ENCODE measurements around the gene HSPG2. TPM values are rescaled to one million over a fixed set of nuclear protein-coding genes. Genes with fewer than 3 reads are reported as not detected.
A peak's percentile ranks its signal among the peaks of the same experiment; 100 is the strongest.
"Not testable (repeated sequence)": the region's sequence is repeated elsewhere in the genome, so short reads cannot be mapped to it uniquely, and the experiment has no call there.

Gene HSPG2
- total RNA-seq, 1 donor from 2014 or later: 28.7 TPM

DNA sequence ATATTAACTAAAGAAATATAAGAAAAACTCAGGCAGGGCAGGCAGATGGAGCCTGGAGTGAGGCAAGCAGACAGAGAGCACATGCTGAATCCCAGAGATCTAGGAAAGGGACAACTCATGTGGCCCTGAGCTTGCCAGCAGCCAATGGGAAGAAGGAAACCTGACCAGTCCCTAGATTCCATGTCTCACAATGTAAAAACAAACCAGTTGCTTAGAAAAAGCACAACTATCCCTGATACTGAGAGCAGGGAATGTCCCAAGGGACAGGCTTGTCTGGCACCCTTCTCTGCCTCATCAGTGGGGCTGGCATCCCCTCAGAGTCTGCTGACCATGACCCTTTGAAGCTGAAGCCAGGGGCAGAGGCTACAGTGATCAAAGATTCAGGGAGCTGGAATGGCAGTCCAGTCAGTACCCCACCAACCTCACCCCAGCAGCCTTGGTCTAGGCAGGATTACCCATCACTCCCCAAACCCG lies 27.8 kb downstream of the HSPG2 start:
- H3K4me3 ChIP-seq (ENCODE audit: low read depth, low read length): no peak overlapping the region
- H3K27me3 ChIP-seq (ENCODE audit: control insufficient read depth, insufficient read depth, low read length): no peaks in the 10 kb centered on the region
- FAIRE-seq: no peak
- peaks cover 5% of the 10 kb centered on the region for H3K36me3 ChIP-seq (ENCODE audit: control insufficient read depth, insufficient read depth, low read length)
- TF ChIP-seq, protein P1, sequence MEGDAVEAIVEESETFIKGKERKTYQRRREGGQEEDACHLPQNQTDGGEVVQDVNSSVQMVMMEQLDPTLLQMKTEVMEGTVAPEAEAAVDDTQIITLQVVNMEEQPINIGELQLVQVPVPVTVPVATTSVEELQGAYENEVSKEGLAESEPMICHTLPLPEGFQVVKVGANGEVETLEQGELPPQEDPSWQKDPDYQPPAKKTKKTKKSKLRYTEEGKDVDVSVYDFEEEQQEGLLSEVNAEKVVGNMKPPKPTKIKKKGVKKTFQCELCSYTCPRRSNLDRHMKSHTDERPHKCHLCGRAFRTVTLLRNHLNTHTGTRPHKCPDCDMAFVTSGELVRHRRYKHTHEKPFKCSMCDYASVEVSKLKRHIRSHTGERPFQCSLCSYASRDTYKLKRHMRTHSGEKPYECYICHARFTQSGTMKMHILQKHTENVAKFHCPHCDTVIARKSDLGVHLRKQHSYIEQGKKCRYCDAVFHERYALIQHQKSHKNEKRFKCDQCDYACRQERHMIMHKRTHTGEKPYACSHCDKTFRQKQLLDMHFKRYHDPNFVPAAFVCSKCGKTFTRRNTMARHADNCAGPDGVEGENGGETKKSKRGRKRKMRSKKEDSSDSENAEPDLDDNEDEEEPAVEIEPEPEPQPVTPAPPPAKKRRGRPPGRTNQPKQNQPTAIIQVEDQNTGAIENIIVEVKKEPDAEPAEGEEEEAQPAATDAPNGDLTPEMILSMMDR (IDR thresholded peaks at IDR 0.05; ENCODE audit: insufficient read depth, low read length, severe bottlenecking): no peak
- no peak for DNase-seq (ENCODE audit: low read depth)

DNA sequence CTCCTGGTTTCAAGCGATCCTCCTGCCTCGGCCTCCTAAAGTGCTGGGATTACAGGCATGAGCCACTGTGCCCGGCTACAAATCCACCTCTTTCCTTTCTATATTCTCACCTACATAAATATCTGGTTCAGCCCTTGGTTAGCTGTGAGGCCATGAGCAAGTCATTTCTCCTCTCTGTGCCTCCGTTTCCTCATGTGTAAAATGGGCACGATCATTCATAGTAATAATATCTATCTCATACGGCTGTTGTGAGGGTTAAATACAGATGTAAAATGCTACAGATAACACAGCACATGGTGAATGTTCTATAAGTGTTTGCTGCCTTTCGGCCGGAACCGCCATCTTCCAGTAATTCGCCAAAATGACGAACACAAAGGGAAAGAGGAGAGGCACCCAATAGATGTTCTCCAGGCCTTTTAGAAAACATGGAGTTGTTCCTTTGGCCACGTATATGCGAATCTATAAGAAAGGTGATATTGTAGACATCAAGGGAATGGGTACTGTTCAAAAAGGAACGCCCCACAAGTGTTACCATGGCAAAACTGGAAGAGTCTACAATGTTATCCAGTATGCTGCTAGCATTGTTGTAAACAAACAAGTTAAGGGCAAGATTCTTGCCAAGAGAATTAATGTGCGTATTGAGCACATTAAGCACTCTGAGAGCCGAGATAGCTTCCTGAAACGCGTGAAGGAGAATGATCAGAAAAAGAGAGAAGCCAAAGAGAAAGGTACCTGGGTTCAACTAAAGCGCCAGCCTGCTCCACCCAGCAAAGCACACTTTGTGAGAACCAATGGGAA lies 29.2 kb downstream of the HSPG2 start:
- not testable (repeated sequence) for H3K27me3 ChIP-seq (ENCODE audit: control insufficient read depth, insufficient read depth, low read length); FAIRE-seq; H3K36me3 ChIP-seq (ENCODE audit: control insufficient read depth, insufficient read depth, low read length); H3K4me3 ChIP-seq (ENCODE audit: low read depth, low read length); DNase-seq (ENCODE audit: low read depth)

DNA sequence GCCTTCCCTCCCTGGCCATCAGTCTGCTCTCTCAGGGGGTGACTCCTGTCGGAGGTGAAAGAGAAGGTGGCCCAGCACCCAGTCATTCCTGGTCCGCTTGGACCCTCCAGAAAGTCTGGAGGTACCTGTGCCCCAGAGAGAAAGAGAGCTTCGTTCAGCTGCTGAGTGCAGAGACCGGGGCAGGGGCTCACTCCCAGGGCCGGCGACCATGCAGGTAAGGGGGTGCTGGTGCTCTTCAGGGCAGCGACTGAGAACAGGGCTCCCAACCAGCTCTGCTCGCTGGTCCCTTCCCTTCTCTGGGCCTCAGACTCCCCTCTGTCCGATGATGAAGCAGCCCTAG lies 30.1 kb downstream of the HSPG2 start:
- peaks cover 8% of the 10 kb centered on the region for H3K36me3 ChIP-seq (ENCODE audit: control insufficient read depth, insufficient read depth, low read length)
- no peak for FAIRE-seq
- TF ChIP-seq, protein P1 (IDR thresholded peaks at IDR 0.05; ENCODE audit: insufficient read depth, low read length, severe bottlenecking): no peak

DNA sequence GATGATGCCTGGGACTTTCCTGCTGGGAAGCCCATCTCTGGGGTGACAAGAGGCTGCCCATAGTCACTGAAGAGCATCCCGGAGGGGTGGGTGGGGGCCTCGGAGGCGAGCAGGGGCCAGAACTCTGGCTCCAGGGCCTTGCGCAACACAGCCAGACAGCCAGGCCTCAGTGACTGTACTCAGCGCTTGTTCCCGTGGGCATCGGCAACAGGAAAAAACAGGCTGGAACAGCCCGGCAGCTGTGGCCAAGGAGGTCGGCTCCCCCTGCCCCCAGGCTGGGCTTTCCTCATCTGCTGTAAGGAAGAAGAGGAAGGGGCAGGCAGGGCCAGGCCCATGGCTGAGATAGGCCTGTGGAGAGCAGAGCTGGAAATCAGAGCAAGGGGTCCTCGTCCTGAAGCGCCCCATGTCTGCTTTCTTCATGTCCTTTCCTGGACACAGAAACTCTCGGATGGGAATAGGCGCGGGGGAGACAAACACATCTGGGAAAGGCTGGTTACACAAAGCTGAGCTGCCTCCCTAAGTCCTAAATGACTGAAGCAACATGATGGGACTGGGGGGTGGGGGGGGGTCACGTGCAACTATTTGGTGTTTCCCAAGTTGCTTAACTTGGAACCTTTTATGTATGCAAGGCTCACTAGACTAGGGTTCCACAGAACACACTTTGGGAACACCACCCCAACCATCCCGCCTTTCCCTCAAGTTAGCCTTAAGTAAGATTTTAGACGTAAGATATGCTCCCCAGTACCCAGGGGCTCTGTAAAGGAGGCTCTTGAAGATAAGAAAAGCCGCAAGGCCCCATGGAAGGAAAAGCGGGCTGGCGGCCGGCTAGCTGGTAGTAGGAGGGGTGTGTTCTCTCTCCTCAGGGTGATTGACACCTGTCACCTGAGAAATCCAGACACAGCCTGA lies 30.7 kb downstream of the HSPG2 start:
- TF ChIP-seq, protein P1 (IDR thresholded peaks at IDR 0.05; ENCODE audit: insufficient read depth, low read length, severe bottlenecking): no peak
- peak; percentile 30 for DNase-seq (ENCODE audit: low read depth)
- Histone ChIP-seq H3K4me3 (ENCODE audit: low read depth, low read length) (no peak overlapping the region), H3K36me3 (ENCODE audit: control insufficient read depth, insufficient read depth, low read length) (peaks cover 8% of the 10 kb centered on the region), H3K27me3 (ENCODE audit: control insufficient read depth, insufficient read depth, low read length) (no peaks in the 10 kb centered on the region)
- no peak for FAIRE-seq

More for the DNA sequence above, 30.1 kb downstream of the HSPG2 start:
- H3K27me3 ChIP-seq (ENCODE audit: control insufficient read depth, insufficient read depth, low read length): no peaks in the 10 kb centered on the region
- DNase-seq (ENCODE audit: low read depth): no peak
- no peak overlapping the region for H3K4me3 ChIP-seq (ENCODE audit: low read depth, low read length)

DNA sequence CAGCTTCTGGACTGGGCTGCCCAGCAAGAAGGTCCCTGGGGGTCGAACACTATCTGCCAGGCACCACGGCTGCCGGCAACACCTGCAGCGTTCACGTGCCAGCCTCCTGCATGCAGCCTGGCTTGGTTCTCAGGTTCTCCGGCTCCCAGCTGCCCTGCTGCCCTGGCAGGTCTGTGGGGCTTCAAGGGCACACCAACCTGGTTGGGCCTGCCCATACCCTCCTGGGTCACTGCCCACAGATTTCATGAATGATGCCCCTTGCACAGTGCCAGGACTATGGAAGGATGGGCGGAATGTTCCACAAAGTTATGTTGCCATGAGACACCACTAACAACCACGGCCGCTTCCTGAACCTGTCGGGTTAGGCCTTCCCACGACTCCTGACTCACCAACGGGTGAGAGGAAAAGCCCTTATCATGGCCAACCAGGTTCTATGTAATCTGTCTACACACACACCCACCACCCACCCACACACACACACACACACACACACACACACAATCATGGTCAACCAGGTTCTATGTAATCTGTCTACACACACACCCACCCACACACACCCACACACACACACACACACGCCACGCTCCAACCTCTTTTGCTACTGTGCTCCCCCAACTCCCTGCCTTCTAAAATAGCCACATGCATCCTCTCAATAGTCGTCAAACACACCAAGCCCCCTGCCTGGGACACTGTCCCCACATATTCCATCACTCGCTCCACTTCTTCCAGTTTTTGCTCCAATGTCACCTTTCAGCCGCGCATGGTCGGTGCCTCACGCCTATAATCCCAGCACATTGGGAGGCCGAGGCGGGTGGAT lies 32.2 kb downstream of the HSPG2 start:
- TF ChIP-seq, protein P1 (IDR thresholded peaks at IDR 0.05; ENCODE audit: insufficient read depth, low read length, severe bottlenecking): no peak
- Histone ChIP-seq H3K27me3 (ENCODE audit: control insufficient read depth, insufficient read depth, low read length) (no peaks in the 10 kb centered on the region), H3K4me3 (ENCODE audit: low read depth, low read length) (no peak overlapping the region), H3K36me3 (ENCODE audit: control insufficient read depth, insufficient read depth, low read length) (peaks cover 9% of the 10 kb centered on the region)
- peak; percentile 93 for DNase-seq (ENCODE audit: low read depth)
- FAIRE-seq: peak; percentile 92

DNA sequence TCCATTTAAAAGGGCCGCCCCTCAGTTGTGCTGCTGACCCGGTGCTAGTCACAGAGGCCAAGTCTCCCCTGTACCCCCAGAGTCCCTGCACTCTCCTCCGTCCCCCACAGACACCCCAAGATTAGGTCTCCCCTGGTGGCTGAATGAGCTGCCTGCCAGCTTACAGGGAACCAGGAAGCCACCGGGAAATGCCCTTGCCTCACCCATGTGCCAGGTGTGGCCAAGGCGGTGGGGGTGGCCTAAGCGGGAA lies 32.7 kb downstream of the HSPG2 start:
- FAIRE-seq: no peak
- Histone ChIP-seq H3K4me3 (ENCODE audit: low read depth, low read length) (no peak overlapping the region), H3K36me3 (ENCODE audit: control insufficient read depth, insufficient read depth, low read length) (peaks cover 9% of the 10 kb centered on the region), H3K27me3 (ENCODE audit: control insufficient read depth, insufficient read depth, low read length) (no peaks in the 10 kb centered on the region)
- TF ChIP-seq, protein P1 (IDR thresholded peaks at IDR 0.05; ENCODE audit: insufficient read depth, low read length, severe bottlenecking): no peak
- peak; percentile 8 for DNase-seq (ENCODE audit: low read depth)

Data from bronchial epithelial cell (primary cell).